Trophoblast cell (in vitro differentiated cells and primary cell): ENCODE results near the gene PIK3R5.
A peak's percentile ranks its signal among the peaks of the same experiment; 100 is the strongest.

Source experiments
- DNase-seq, 2 donors: peaks; one replicate each; pipeline ENCODE4 v3.0.0-alpha.2; 2016
- H2AFZ ChIP-seq: 2 replicates; pipeline ENCODE4 v1.6.1; 2013; ENCODE audit warnings: low read length, moderate library complexity, mild to moderate bottlenecking; ENCODE audit not compliant: insufficient read depth, poor library complexity
- H2AK5ac ChIP-seq: 2 replicates; pipeline ENCODE4 v1.6.1; 2013; ENCODE audit warnings: mild to moderate bottlenecking, low read length
- H2BK120ac ChIP-seq: 2 replicates; pipeline ENCODE4 v1.6.1; 2013; ENCODE audit warnings: low read length, mild to moderate bottlenecking, moderate library complexity; ENCODE audit not compliant: insufficient read depth, poor library complexity
- H2BK12ac ChIP-seq: 2 replicates; pipeline ENCODE4 v1.6.1; 2013; ENCODE audit warnings: mild to moderate bottlenecking, low read length, moderate library complexity
- H2BK5ac ChIP-seq: 2 replicates; pipeline ENCODE4 v1.6.1; 2013; ENCODE audit warnings: low read length, low read depth, moderate library complexity, mild to moderate bottlenecking; ENCODE audit not compliant: poor library complexity
- H3K14ac ChIP-seq: 2 replicates; pipeline ENCODE4 v1.6.1; 2013; ENCODE audit warnings: mild to moderate bottlenecking, low read length
- H3K18ac ChIP-seq: 2 replicates; pipeline ENCODE4 v1.6.1; 2013; ENCODE audit warnings: mild to moderate bottlenecking, low read length
- H3K23ac ChIP-seq: 2 replicates; pipeline ENCODE4 v1.6.1; 2013; ENCODE audit warnings: low read length
- H3K27ac ChIP-seq: 2 replicates; pipeline ENCODE4 v1.5.1; 2013; ENCODE audit warnings: low read depth, mild to moderate bottlenecking, inconsistent platforms, low read length, moderate library complexity
- H3K27me3 ChIP-seq: 2 replicates; pipeline ENCODE4 v1.6.1; 2013; ENCODE audit warnings: inconsistent platforms, mild to moderate bottlenecking, low read length, moderate library complexity; ENCODE audit not compliant: insufficient read depth
- H3K36me3 ChIP-seq, 2 experiments: 1 replicate in 1 of 2; 2 replicates in 1 of 2; pipeline ENCODE4 v1.6.1; 2013; ENCODE audit warnings: low read length in 2 of 2, mild to moderate bottlenecking in 2 of 2, moderate library complexity in 1 of 2; ENCODE audit not compliant: insufficient read depth in 2 of 2, control insufficient read depth in 1 of 2
- H3K4ac ChIP-seq: 2 replicates; pipeline ENCODE4 v1.6.1; 2013; ENCODE audit warnings: low read depth, mild to moderate bottlenecking, low read length, moderate library complexity
- H3K4me1 ChIP-seq, 2 experiments: 1 replicate in 1 of 2; 2 replicates in 1 of 2; pipeline ENCODE4 v1.6.1; 2013; ENCODE audit warnings: low read length in 2 of 2, mild to moderate bottlenecking in 2 of 2, moderate library complexity in 1 of 2; ENCODE audit not compliant: insufficient read depth in 2 of 2, control insufficient read depth in 1 of 2
- H3K4me2 ChIP-seq: 2 replicates; pipeline ENCODE4 v1.6.1; 2013; ENCODE audit warnings: inconsistent platforms, mild to moderate bottlenecking, low read length, moderate library complexity
- H3K4me3 ChIP-seq: 2 replicates; pipeline ENCODE4 v1.5.1; 2013; ENCODE audit warnings: mild to moderate bottlenecking, low read depth, low read length, inconsistent platforms
- H3K79me1 ChIP-seq: one replicate; pipeline ENCODE4 v1.6.1; 2013; ENCODE audit warnings: low read length
- H3K79me2 ChIP-seq: 2 replicates; pipeline ENCODE4 v1.6.1; 2013; ENCODE audit warnings: low read length, mild to moderate bottlenecking; ENCODE audit not compliant: control insufficient read depth, insufficient read depth, poor library complexity
- H3K9ac ChIP-seq: 2 replicates; pipeline ENCODE4 v1.6.1; 2013; ENCODE audit warnings: mild to moderate bottlenecking, low read length
- H3K9me3 ChIP-seq: 2 replicates; pipeline ENCODE4 v1.6.1; 2013; ENCODE audit warnings: low read depth, mild to moderate bottlenecking, control low read depth, inconsistent platforms, low read length; ENCODE audit not compliant: insufficient read depth
- H4K12ac ChIP-seq: 2 replicates; pipeline ENCODE4 v1.6.1; 2013; ENCODE audit warnings: low read depth, mild to moderate bottlenecking, low read length, moderate library complexity
- H4K8ac ChIP-seq: 2 replicates; pipeline ENCODE4 v1.6.1; 2013; ENCODE audit warnings: low read depth, mild to moderate bottlenecking, low read length, moderate library complexity
- H4K91ac ChIP-seq: one replicate; pipeline ENCODE4 v1.6.1; 2013; ENCODE audit warnings: low read depth, mild to moderate bottlenecking, low read length, moderate library complexity
- WGBS: extraction: QIAGEN DNeasy Blood & Tissue Kit; methylation state at CpG from one replicate; pipeline ENCODE4 v1.1.7; 2013; ENCODE audit warnings: missing lambda C conversion rate; ENCODE audit not compliant: insufficient read length, insufficient coverage; ENCODE audit errors: extremely low coverage; 5-methylcytosine and 5-hydroxymethylcytosine counted together

The PIK3R5 gene

GRCh38 chr17:8969901-8970300, 4.4 kb upstream of the PIK3R5 start:
- H3K4me3 ChIP-seq: no peak overlapping the region
- H3K27me3 ChIP-seq: peaks cover 9% of the 10 kb centered on the region
- H3K36me3 ChIP-seq: no peaks in the 10 kb centered on the region
- H3K14ac ChIP-seq: no peak overlapping the region
- H2BK12ac ChIP-seq: no peak overlapping the region
- H3K23ac ChIP-seq: no peak overlapping the region
- H4K12ac ChIP-seq: no peak overlapping the region
- H3K79me1 ChIP-seq: no peaks in the 10 kb centered on the region
- H2BK120ac ChIP-seq: no peak overlapping the region
- no peak overlapping the region for H3K4me2 ChIP-seq
- H3K4ac ChIP-seq: no peak overlapping the region
- no CpG with 5 or more reads among the region's 2 CpGs for WGBS
- no peak overlapping the region for H4K8ac ChIP-seq
- H2AFZ ChIP-seq: no peak overlapping the region
- peaks cover 6% of the 10 kb centered on the region in 2 experiments for H3K4me1 ChIP-seq
- H2BK5ac ChIP-seq: no peak overlapping the region
- H3K79me2 ChIP-seq: no peaks in the 10 kb centered on the region
- H3K9me3 ChIP-seq: peaks cover 4% of the 10 kb centered on the region
- H4K91ac ChIP-seq: no peak overlapping the region
- no peak overlapping the region for H3K27ac ChIP-seq
- no peak for DNase-seq
- no peak overlapping the region for H3K9ac ChIP-seq
- H3K18ac ChIP-seq: no peak overlapping the region
- no peak overlapping the region for H2AK5ac ChIP-seq

GRCh38 chr17:8968503-8968902, 3.0 kb upstream of the PIK3R5 start:
- no peak overlapping the region for H2AK5ac ChIP-seq
- H3K79me2 ChIP-seq: no peaks in the 10 kb centered on the region
- H2BK120ac ChIP-seq: no peak overlapping the region
- no peak overlapping the region for H3K4me2 ChIP-seq
- no peak overlapping the region for H4K91ac ChIP-seq
- no peak overlapping the region for H3K27ac ChIP-seq
- no peak overlapping the region for H4K8ac ChIP-seq
- WGBS: no CpG with 5 or more reads among the region's 3 CpGs
- DNase-seq: no peak
- H2BK12ac ChIP-seq: no peak overlapping the region
- no peak overlapping the region for H3K9ac ChIP-seq
- peaks cover 7% of the 10 kb centered on the region for H3K9me3 ChIP-seq
- H3K14ac ChIP-seq: no peak overlapping the region
- peaks cover 6% of the 10 kb centered on the region in 2 experiments for H3K4me1 ChIP-seq
- H3K18ac ChIP-seq: no peak overlapping the region
- H2BK5ac ChIP-seq: no peak overlapping the region
- no peaks in the 10 kb centered on the region for H3K36me3 ChIP-seq
- H4K12ac ChIP-seq: no peak overlapping the region
- no peak overlapping the region for H3K23ac ChIP-seq
- no peak overlapping the region for H3K4me3 ChIP-seq
- no peak overlapping the region for H3K4ac ChIP-seq
- H2AFZ ChIP-seq: no peak overlapping the region
- peaks cover 12% of the 10 kb centered on the region for H3K27me3 ChIP-seq
- no peaks in the 10 kb centered on the region for H3K79me1 ChIP-seq

- Histone ChIP-seq H2AK5ac (no peak overlapping the region), H3K27ac (no peak overlapping the region), H2BK12ac (no peak overlapping the region), H3K79me2 (no peaks in the 10 kb centered on the region), H3K23ac (no peak overlapping the region), H3K9ac (no peak overlapping the region), H3K14ac (no peak overlapping the region), H3K9me3 (peaks cover 10% of the 10 kb centered on the region), H3K4me2 (no peak overlapping the region), H3K79me1 (no peaks in the 10 kb centered on the region), H2BK120ac (no peak overlapping the region), H4K8ac (no peak overlapping the region), H3K36me3 (no peaks in the 10 kb centered on the region), H4K91ac (no peak overlapping the region), H4K12ac (no peak overlapping the region), H3K4me3 (no peak overlapping the region), H3K4me1 (peaks cover 6% of the 10 kb centered on the region in 2 experiments), H2AFZ (no peak overlapping the region), H3K4ac (no peak overlapping the region), H2BK5ac (no peak overlapping the region), H3K27me3 (peaks cover 12% of the 10 kb centered on the region), H3K18ac (no peak overlapping the region)
- no peak for DNase-seq
Observed at GRCh38 chr17:8967861-8968260, 2.4 kb upstream of the PIK3R5 start.

- H4K91ac ChIP-seq: no peak overlapping the region
- no peak overlapping the region for H2AK5ac ChIP-seq
- no peak overlapping the region for H2AFZ ChIP-seq
- no peak overlapping the region for H2BK120ac ChIP-seq
- no peak overlapping the region for H2BK12ac ChIP-seq
- H3K27ac ChIP-seq: no peak overlapping the region
- no peak overlapping the region for H3K14ac ChIP-seq
- H3K4me3 ChIP-seq: no peak overlapping the region
- peak in 1 of 2 donors; percentile 27 for DNase-seq
- H3K4me2 ChIP-seq: no peak overlapping the region
- peaks cover 12% of the 10 kb centered on the region for H3K27me3 ChIP-seq
- H3K9ac ChIP-seq: no peak overlapping the region
- peaks cover 6% of the 10 kb centered on the region in 2 experiments for H3K4me1 ChIP-seq
- no peaks in the 10 kb centered on the region for H3K79me2 ChIP-seq
- H3K18ac ChIP-seq: no peak overlapping the region
- WGBS: no CpG with 5 or more reads among the region's 9 CpGs
- H3K4ac ChIP-seq: no peak overlapping the region
- H3K23ac ChIP-seq: no peak overlapping the region
- no peak overlapping the region for H4K12ac ChIP-seq
- no peak overlapping the region for H2BK5ac ChIP-seq
- H4K8ac ChIP-seq: no peak overlapping the region
- no peaks in the 10 kb centered on the region for H3K36me3 ChIP-seq
- H3K9me3 ChIP-seq: peaks cover 10% of the 10 kb centered on the region
- H3K79me1 ChIP-seq: no peaks in the 10 kb centered on the region
Observed at GRCh38 chr17:8966926-8967325, 1.4 kb upstream of the PIK3R5 start.
